ENCODE data around the gene BEAN1.

The BEAN1 gene
- 0 to 4.0 (median 0.07) reads per million in 17 experiments for total RNA-seq

- DNase-seq: peak in 3 of 4 experiments; percentile 13 to 54 (median 38)
Observed at GRCh38 chr16:66427036-66427860, at the start of gene BEAN1. Gene BEAN1, plus strand, starts transcription at chr16:66427295. Its CDS starts 10,382 bp downstream, at chr16:66437677.

GRCh38 chr16:66377324-66377723, 49.8 kb upstream of the BEAN1 start:
- DNase-seq: no peak

- no peak for DNase-seq
Observed at GRCh38 chr16:66378741-66379570, 48.1 kb upstream of the BEAN1 start.

GRCh38 chr16:66379571-66379941, 47.5 kb upstream of the BEAN1 start:
- no peak for DNase-seq

- no peak for DNase-seq
Observed at GRCh38 chr16:66380421-66380820, 46.7 kb upstream of the BEAN1 start.

- DNase-seq: no peak
Observed at GRCh38 chr16:66381585-66382170, 45.4 kb upstream of the BEAN1 start.

- DNase-seq: no peak
Observed at GRCh38 chr16:66382171-66382965, 44.7 kb upstream of the BEAN1 start.

GRCh38 chr16:66382966-66383299, 44.2 kb upstream of the BEAN1 start:
- no peak for DNase-seq

- DNase-seq: no peak
Observed at GRCh38 chr16:66383551-66383950, 43.5 kb upstream of the BEAN1 start.

GRCh38 chr16:66385415-66385814, 41.7 kb upstream of the BEAN1 start:
- no peak for DNase-seq

- DNase-seq: no peak
Observed at GRCh38 chr16:66386629-66387622, 40.2 kb upstream of the BEAN1 start.

GRCh38 chr16:66387817-66388332, 39.2 kb upstream of the BEAN1 start:
- DNase-seq: no peak

- no peak for DNase-seq
Observed at GRCh38 chr16:66388350-66389139, 38.5 kb upstream of the BEAN1 start.

GRCh38 chr16:66389256-66390176, 37.6 kb upstream of the BEAN1 start:
- no peak for DNase-seq

- no peak for DNase-seq
Observed at GRCh38 chr16:66390346-66391108, 36.6 kb upstream of the BEAN1 start.

GRCh38 chr16:66391726-66392670, 35.1 kb upstream of the BEAN1 start:
- no peak for DNase-seq
